ENCODE measurements around the gene TEKT1.

GRCh38 chr17:6853764-6854442, 22.4 kb upstream of the TEKT1 start:
- TF ChIP-seq EZH2 (IDR thresholded peaks at IDR 0.05; ENCODE audit: borderline replicate concordance) (no peak), CTCF (IDR thresholded peaks at IDR 0.05; ENCODE audit: poor library complexity) (peak; percentile 46)

Measured in hepatocyte (in vitro differentiated cells).